OCI-LY3 (cell line): ENCODE results near the gene NCAM2.

ENCODE experiments used
- H2AFZ ChIP-seq: fragments of 200-600, 300-600 bp; shearing (Covaris generic); 2 replicates; pipeline ENCODE4 v1.6.0; 2014; ENCODE audit warnings: antibody characterized with exemption, low read depth, low read length
- H3K27ac ChIP-seq: fragments of 200-600, 300-600 bp; sonication (generic); 2 replicates; pipeline ENCODE4 v1.5.1; 2014; ENCODE audit warnings: mild to moderate bottlenecking, low read length, moderate library complexity, mixed read lengths
- H3K27me3 ChIP-seq: fragments of 200-600, 300-600 bp; sonication (generic); 2 replicates; pipeline ENCODE4 v1.6.1; 2014; ENCODE audit warnings: low read depth, low read length, mixed read lengths
- H3K36me3 ChIP-seq: fragments of 200-600, 300-600 bp; sonication (generic); replicated peaks from 2 replicates; pipeline ENCODE3; 2014; ENCODE audit warnings: low read depth, low read length, mixed read lengths
- H3K4me1 ChIP-seq: fragments of 300-600, 200-600 bp; sonication (generic); 2 replicates; pipeline ENCODE4 v1.6.1; 2014; ENCODE audit warnings: low read length, mixed read lengths
- H3K4me2 ChIP-seq: fragments of 200-600, 300-600 bp; sonication (generic); 2 replicates; pipeline ENCODE4 v1.6.1; 2014; ENCODE audit warnings: low read length, mixed read lengths
- H3K4me3 ChIP-seq: fragments of 300-600, 200-600 bp; sonication (generic); 2 replicates; pipeline ENCODE4 v1.5.1; 2014; ENCODE audit warnings: antibody characterized with exemption, mild to moderate bottlenecking, low read length, moderate library complexity
- H3K79me2 ChIP-seq: fragments of 300-600, 200-600 bp; shearing (Covaris generic); 2 replicates; pipeline ENCODE4 v1.6.1; 2014; ENCODE audit warnings: mild to moderate bottlenecking, low read length, mixed read lengths
- H3K9ac ChIP-seq: fragments of 300-600, 200-600 bp; shearing (Covaris generic); 2 replicates; pipeline ENCODE4 v1.6.0; 2014; ENCODE audit warnings: mild to moderate bottlenecking, low read length, moderate library complexity
- H3K9me3 ChIP-seq: fragments of 200-600, 300-600 bp; shearing (Covaris generic); 2 replicates; pipeline ENCODE4 v1.6.1; 2014; ENCODE audit warnings: low read length, mixed read lengths; ENCODE audit not compliant: insufficient read depth
- H4K20me1 ChIP-seq: fragments of 200-600, 300-600 bp; sonication (generic); 2 replicates; pipeline ENCODE4 v1.6.1; 2016; ENCODE audit warnings: low read length, mixed read lengths; ENCODE audit not compliant: insufficient read depth
- CTCF ChIP-seq: fragments of 200-600, 300-600 bp; sonication (generic); IDR thresholded peaks from 2 replicates; pipeline ENCODE4 v1.5.1; 2014; ENCODE audit warnings: antibody characterized with exemption, low read length, low read depth
- EZH2phosphoT487 ChIP-seq: fragments of 200-600 bp; shearing (Covaris generic); IDR thresholded peaks from 2 replicates; pipeline ENCODE4 v1.6.1; 2018; ENCODE audit warnings: antibody characterized with exemption, mixed run types, low read depth

The NCAM2 gene

GRCh38 chr21:21174676-21175075 is 176.5 kb downstream of the NCAM2 start:
- Histone ChIP-seq H4K20me1 (no peaks in the 10 kb centered on the region), H3K9me3 (no peaks in the 10 kb centered on the region), H3K4me1 (peaks cover 5% of the 10 kb centered on the region; the same call in 1 of the 2 replicates), H3K9ac (no peak overlapping the region), H2AFZ (no peak overlapping the region), H3K4me3 (no peak overlapping the region), H3K27ac (no peak overlapping the region), H3K36me3 (no peaks in the 10 kb centered on the region), H3K27me3 (no peaks in the 10 kb centered on the region), H3K79me2 (no peaks in the 10 kb centered on the region), H3K4me2 (no peak overlapping the region)
- no peak for TF ChIP-seq EZH2phosphoT487

GRCh38 chr21:21175798-21176334 is 177.7 kb downstream of the NCAM2 start:
- H3K4me3 ChIP-seq, result 0 out of 2 replicates have a peak overlapping the region, but pooled peaks have one; percentile 11
- H3K27ac ChIP-seq, result no peak overlapping the region
- peaks cover 5% of the 10 kb centered on the region; the same call in 1 of the 2 replicates for H3K4me1 ChIP-seq
- TF ChIP-seq CTCF, result no peak
- TF ChIP-seq EZH2phosphoT487, result no peak
- no peaks in the 10 kb centered on the region for H4K20me1 ChIP-seq
- no peaks in the 10 kb centered on the region for H3K36me3 ChIP-seq
- H3K27me3 ChIP-seq, result no peaks in the 10 kb centered on the region
- no peaks in the 10 kb centered on the region for H3K9me3 ChIP-seq
- H2AFZ ChIP-seq, result peak overlapping the region; percentile 74
- no peak overlapping the region for H3K9ac ChIP-seq
- H3K4me2 ChIP-seq, result peak overlapping the region; percentile 47
- H3K79me2 ChIP-seq, result no peaks in the 10 kb centered on the region

GRCh38 chr21:21177353-21177986 is 179.3 kb downstream of the NCAM2 start:
- H3K27me3 ChIP-seq, result no peaks in the 10 kb centered on the region
- H4K20me1 ChIP-seq, result no peaks in the 10 kb centered on the region
- H3K4me2 ChIP-seq, result no peak overlapping the region
- H3K36me3 ChIP-seq, result no peaks in the 10 kb centered on the region
- H3K79me2 ChIP-seq, result no peaks in the 10 kb centered on the region
- no peak overlapping the region for H3K27ac ChIP-seq
- H3K9me3 ChIP-seq, result no peaks in the 10 kb centered on the region
- H3K9ac ChIP-seq, result no peak overlapping the region
- no peak overlapping the region for H2AFZ ChIP-seq
- TF ChIP-seq CTCF (no peak), EZH2phosphoT487 (no peak)
- peaks cover 5% of the 10 kb centered on the region; the same call in 1 of the 2 replicates for H3K4me1 ChIP-seq
- H3K4me3 ChIP-seq, result no peak overlapping the region

- H3K79me2 ChIP-seq, result no peaks in the 10 kb centered on the region
- no peaks in the 10 kb centered on the region for H3K27me3 ChIP-seq
- no peaks in the 10 kb centered on the region for H3K36me3 ChIP-seq
- H4K20me1 ChIP-seq, result no peaks in the 10 kb centered on the region
- no peak for TF ChIP-seq EZH2phosphoT487
- TF ChIP-seq CTCF, result no peak
- H3K9ac ChIP-seq, result no peak overlapping the region
- no peak overlapping the region for H3K4me3 ChIP-seq
- no peaks in the 10 kb centered on the region for H3K9me3 ChIP-seq
- peaks cover 10% of the 10 kb centered on the region for H3K4me1 ChIP-seq
- no peak overlapping the region for H3K27ac ChIP-seq
- H2AFZ ChIP-seq, result no peak overlapping the region
- H3K4me2 ChIP-seq, result no peak overlapping the region
Measured at GRCh38 chr21:21179619-21180298, 181.6 kb downstream of the NCAM2 start.
